ENCODE results near the gene PRAMEF12.
"Not testable (repeated sequence)": the region's sequence is repeated elsewhere in the genome, so short reads cannot be mapped to it uniquely, and the experiment has no call there.

GRCh38 chr1:12819061-12819460, 45.5 kb downstream of the PRAMEF12 start:
- TF ChIP-seq POLR2AphosphoS5, POLR2A (IDR thresholded peaks at IDR 0.05; ENCODE audit: low read depth, low read length): not testable (repeated sequence)

All from GM12892 (cell line).